Fibroblast of the aortic adventitia (primary cell): ENCODE data around the gene TULP3. TPM values are rescaled to one million over a fixed set of nuclear protein-coding genes. Genes with fewer than 3 reads are reported as not detected.

Experiments
- DNase-seq: peaks from one replicate; pipeline ENCODE4 v3.0.0-alpha.2; 2010; ENCODE audit warnings: low read depth
- H3K4me3 ChIP-seq: 2 replicates; pipeline ENCODE4 v1.5.1; 2011; ENCODE audit warnings: low read depth, mild to moderate bottlenecking, control low read depth, low read length, moderate library complexity
- total RNA-seq: library from RNA; depleted of rRNA; stranded (reverse); fragments of >200 nt; gene quantifications from 2 replicates; pipeline ENCODE4 v1.2.3, GENCODE V29; 2012; ENCODE audit warnings: low replicate concordance
- TF ChIP-seq, protein P1 (sequence below): IDR thresholded peaks from 2 replicates; pipeline ENCODE4 v1.5.1; 2011; ENCODE audit warnings: mild to moderate bottlenecking, low read length, control low read depth, inconsistent platforms; ENCODE audit not compliant: insufficient read depth

The TULP3 gene
- total RNA-seq, 1 donor = 56.6 TPM

DNA sequence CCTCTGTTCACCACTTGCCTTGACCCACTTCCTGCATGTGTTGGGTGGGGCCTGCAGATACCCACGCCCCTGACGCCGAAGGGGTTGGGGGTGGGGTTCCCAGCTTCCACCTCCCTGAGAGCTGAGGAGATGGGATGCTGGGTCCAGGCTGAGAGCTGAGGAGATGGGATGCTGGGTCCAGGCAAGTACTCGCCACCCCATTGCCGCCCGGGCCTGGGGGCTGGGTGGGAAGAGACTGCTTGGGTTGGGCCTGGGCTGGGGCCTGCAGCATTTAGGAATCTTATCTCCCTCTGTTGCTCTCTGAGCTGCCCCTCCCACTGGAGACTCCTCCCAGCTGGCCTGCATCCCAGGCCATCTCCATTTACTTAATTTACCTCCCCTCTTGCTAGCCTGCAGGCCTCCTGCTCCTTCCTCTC is 85.9 kb downstream of the TULP3 start:
- peak; percentile 24 for DNase-seq
- no peak overlapping the region for H3K4me3 ChIP-seq
- TF ChIP-seq, protein P1, sequence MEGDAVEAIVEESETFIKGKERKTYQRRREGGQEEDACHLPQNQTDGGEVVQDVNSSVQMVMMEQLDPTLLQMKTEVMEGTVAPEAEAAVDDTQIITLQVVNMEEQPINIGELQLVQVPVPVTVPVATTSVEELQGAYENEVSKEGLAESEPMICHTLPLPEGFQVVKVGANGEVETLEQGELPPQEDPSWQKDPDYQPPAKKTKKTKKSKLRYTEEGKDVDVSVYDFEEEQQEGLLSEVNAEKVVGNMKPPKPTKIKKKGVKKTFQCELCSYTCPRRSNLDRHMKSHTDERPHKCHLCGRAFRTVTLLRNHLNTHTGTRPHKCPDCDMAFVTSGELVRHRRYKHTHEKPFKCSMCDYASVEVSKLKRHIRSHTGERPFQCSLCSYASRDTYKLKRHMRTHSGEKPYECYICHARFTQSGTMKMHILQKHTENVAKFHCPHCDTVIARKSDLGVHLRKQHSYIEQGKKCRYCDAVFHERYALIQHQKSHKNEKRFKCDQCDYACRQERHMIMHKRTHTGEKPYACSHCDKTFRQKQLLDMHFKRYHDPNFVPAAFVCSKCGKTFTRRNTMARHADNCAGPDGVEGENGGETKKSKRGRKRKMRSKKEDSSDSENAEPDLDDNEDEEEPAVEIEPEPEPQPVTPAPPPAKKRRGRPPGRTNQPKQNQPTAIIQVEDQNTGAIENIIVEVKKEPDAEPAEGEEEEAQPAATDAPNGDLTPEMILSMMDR = no peak

DNA sequence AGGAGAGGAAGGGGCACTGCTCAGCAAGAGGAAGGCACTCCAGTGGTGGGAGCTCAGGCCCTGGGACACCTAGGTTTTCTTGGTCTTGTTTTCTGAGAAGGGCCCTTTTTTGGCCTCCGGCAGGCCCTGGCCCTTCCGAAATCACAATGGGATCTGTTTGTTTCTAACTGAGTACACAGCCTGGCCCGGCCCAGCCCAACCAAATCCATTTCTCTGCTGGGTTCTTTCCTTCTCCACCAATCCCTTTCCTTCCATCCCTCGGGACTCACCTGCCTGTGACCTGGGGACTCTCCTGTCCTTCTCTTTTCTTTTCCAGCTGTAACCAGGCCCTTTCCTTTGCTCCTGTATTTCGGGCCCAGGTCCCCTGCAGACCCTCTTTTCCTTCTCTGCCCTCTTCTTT is 87.1 kb downstream of the TULP3 start:
- DNase-seq = no peak
- H3K4me3 ChIP-seq = no peak overlapping the region
- TF ChIP-seq, protein P1 = no peak

DNA sequence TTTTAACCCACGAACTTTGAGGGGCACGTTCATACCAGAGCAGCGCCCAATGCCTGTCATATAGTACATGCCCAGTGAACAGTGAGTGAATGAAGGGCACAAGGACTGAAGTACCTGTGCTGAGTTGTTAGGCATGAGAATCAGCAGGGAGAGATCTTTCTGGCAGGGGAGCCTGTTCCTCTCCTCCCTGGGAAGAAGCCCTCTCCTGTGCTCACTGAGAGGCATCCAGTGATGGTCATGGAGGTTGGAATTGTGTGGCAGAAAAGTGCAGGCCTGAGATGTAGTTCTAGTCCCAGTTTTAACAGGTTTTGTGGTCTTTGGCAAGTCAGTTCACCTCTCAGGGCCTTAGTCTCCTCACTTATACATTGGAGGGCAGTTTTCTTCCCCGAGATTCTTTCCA is 89.1 kb downstream of the TULP3 start:
- no peak overlapping the region for H3K4me3 ChIP-seq
- DNase-seq = no peak
- TF ChIP-seq, protein P1 = no peak

DNA sequence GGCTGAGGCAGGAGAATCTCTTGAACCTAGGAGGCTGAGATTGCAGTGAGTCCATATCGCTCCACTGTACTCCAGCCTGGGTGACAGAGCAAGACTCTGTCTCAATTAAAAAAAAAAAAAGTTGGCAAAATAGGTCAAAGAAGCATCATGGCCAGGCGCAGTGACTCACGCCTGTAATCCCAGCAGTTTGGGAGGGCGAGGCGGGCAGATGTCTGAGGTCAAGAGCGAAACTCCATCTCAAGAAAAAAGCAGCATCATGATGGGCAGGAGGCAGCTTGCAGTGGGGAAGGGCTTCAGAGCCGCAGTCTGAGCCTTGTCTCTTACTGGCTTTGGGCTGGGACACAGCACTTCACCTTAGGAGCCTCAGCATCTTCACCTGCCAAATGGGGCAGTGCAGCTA is 89.9 kb downstream of the TULP3 start:
- DNase-seq = no peak
- TF ChIP-seq, protein P1 = no peak
- H3K4me3 ChIP-seq = no peak overlapping the region

DNA sequence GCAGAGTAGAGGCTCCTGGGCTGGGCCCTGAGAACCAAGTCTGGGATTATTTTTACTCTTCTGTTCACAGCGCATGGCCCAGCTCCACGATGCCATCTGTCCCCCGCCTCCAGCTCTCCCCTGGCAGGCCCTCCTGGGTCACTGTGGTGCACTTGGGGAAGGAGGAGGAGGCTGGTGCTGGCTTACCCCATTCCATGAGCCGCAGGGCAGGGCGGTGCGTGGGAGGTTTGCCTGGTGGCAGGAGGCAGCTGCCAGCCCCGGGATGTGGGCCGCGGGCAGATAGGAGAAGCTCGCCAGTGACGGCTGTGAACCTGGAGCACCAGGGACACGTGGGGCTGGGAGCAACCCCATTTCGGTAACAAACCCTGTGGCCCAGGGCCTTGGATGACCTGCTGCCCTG is 91.7 kb downstream of the TULP3 start:
- no peak overlapping the region for H3K4me3 ChIP-seq
- DNase-seq = no peak
- TF ChIP-seq, protein P1 = no peak

DNA sequence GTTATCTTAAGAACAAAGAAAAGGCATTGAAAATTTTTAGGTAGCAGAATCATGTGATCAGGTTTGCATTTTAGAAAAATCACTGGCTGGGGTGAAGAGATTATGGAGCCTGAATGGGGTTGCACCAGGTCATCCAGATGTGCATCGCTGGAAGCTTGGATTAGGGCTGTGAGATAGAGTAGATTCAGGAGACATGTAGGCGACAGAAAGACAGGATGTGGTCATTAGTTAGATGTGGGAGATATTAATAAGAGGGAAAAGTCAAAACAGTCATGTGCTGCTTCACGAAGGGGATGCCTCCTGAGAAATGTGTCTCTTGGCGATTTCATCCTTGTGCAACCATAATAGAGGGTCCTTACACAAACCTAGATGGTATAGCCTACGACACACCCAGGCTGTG is 93.6 kb downstream of the TULP3 start:
- TF ChIP-seq, protein P1 = no peak
- no peak overlapping the region for H3K4me3 ChIP-seq
- no peak for DNase-seq

DNA sequence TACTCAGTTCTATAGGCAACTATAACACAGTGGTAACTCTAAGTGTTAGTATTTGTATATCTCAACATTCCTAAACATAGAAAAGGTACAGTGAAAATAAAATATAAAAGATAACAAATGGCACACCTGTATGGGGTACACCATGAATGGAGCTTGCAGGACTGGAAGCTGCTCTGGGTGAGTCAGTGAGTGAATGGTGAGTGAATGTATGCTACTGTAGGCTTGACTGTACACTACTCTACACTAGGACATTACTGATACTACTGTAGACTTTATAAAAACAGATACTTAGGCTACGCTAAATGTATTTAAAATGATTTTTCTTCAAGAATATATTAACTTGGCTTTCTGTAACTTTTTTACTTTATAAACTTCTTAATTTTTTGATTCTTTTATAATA is 94.0 kb downstream of the TULP3 start:
- no peak for DNase-seq
- TF ChIP-seq, protein P1 = no peak
- no peak overlapping the region for H3K4me3 ChIP-seq
